A673 (cell line): ENCODE measurements around the gene XYLT1. TPM values are rescaled to one million over a fixed set of nuclear protein-coding genes. Genes with fewer than 3 reads are reported as not detected.

Source experiments
- BruUV-seq: library from RNA; stranded (reverse); fragments of 400-500 nt; replicated peaks from 2 replicates; lab custom pipeline; 2021; lab: Mats Ljungman, UMichigan
- CTCF ChIA-PET: fragments of 300-600 bp; sonication (Branson Sonifier 250); formaldehyde crosslinking; loops from one replicate; lab custom pipeline; 2022; ENCODE audit warnings: antibody characterized with exemption; lab: Charles Lee
- POLR2A ChIA-PET: fragments of 300-600 bp; sonication (Branson Sonifier 250); formaldehyde crosslinking; loops from one replicate; lab custom pipeline; 2022; ENCODE audit warnings: antibody characterized with exemption; ENCODE audit not compliant: low non-redundant PET; lab: Charles Lee
- DNase-seq: peaks from one replicate; pipeline ENCODE4 v3.0.0-alpha.2; 2015; ENCODE audit warnings: low spot score
- H3K27ac ChIP-seq: fragments of 200-600 bp; sonication (generic); 2 replicates; pipeline ENCODE4 v1.5.1; 2016; ENCODE audit warnings: mixed run types, low read depth, mild to moderate bottlenecking, mixed read lengths, antibody characterized with exemption, low read length; ENCODE audit not compliant: poor library complexity, severe bottlenecking
- H3K27me3 ChIP-seq: fragments of 200-600 bp; sonication (generic); replicated peaks from 2 replicates; pipeline ENCODE4 v1.6.1; 2017; ENCODE audit warnings: mixed run types, low read depth, mild to moderate bottlenecking, mixed read lengths, antibody characterized with exemption, low read length; ENCODE audit not compliant: insufficient read depth, poor library complexity
- H3K36me3 ChIP-seq: fragments of 200-600 bp; sonication (generic); 2 replicates; pipeline ENCODE4 v1.6.1; 2016; ENCODE audit warnings: mixed run types, mild to moderate bottlenecking, mixed read lengths, antibody characterized with exemption, low read length; ENCODE audit not compliant: insufficient read depth, poor library complexity, severe bottlenecking
- H3K4me1 ChIP-seq: fragments of 200-600 bp; sonication (generic); 2 replicates; pipeline ENCODE4 v1.6.1; 2017; ENCODE audit warnings: mixed run types, mild to moderate bottlenecking, mixed read lengths, antibody characterized with exemption, low read length; ENCODE audit not compliant: insufficient read depth, poor library complexity, severe bottlenecking
- H3K4me3 ChIP-seq: fragments of 200-600 bp; sonication (generic); 2 replicates; pipeline ENCODE4 v1.5.1; 2016; ENCODE audit warnings: low read depth, mixed run types, mild to moderate bottlenecking, mixed read lengths, low read length; ENCODE audit not compliant: poor library complexity, severe bottlenecking
- H3K9me3 ChIP-seq: fragments of 200-600 bp; sonication (generic); 2 replicates; pipeline ENCODE4 v1.6.1; 2016; ENCODE audit warnings: mixed run types, low read depth, mild to moderate bottlenecking, mixed read lengths, antibody characterized with exemption, low read length; ENCODE audit not compliant: poor library complexity, severe bottlenecking
- EZH2 ChIP-seq: fragments of 200-600 bp; sonication (generic); IDR thresholded peaks from 2 replicates; pipeline ENCODE4 v1.6.1; 2017; ENCODE audit warnings: borderline replicate concordance, low read depth, mild to moderate bottlenecking, mixed read lengths, antibody characterized with exemption, low read length; ENCODE audit not compliant: poor library complexity, severe bottlenecking
- intact Hi-C: fragments of 100-400 bp; cut with micrococcal nuclease; formaldehyde crosslinking; loops from one replicate; pipeline ENCODE4 v1.10.0; 2022; ENCODE audit not compliant: unreplicated experiment
- total RNA-seq: library from RNA; stranded (reverse); gene quantifications from 2 replicates; pipeline ENCODE4 v1.2.3, GENCODE V29; 2021
- TF ChIP-seq, protein P1 (sequence below): fragments of 300-800, 200-600 bp; sonication (generic); conservative IDR thresholded peaks from 2 replicates; pipeline ENCODE4 v1.5.1; 2017; ENCODE audit warnings: low read depth, mild to moderate bottlenecking, antibody characterized with exemption, low read length, moderate library complexity, mixed read lengths

XYLT1 gene
- total RNA-seq, 1 experiment from 2014 or later, result 0.64 TPM

DNA sequence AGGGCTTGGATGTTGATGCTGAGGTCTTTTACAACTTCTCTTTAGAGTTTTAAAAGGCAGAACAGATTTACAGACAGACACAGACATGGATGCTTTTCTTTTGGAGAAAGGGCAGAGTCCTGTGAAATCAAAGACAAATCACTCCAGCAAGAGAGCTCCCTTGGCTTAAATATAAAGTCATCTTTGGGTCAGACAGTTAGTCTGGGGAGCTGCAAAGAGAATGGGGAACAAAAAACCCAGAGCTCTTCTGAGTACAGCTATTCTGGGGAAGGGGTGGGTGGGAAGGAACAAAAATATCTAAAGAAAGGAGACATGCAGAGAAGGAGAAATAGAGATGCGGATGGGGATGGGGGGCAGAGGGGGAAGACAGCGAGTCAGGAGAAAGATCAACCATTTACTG, 266.6 kb downstream of the XYLT1 start:
- Histone ChIP-seq H3K36me3 (no peaks in the 10 kb centered on the region), H3K9me3 (no peaks in the 10 kb centered on the region), H3K4me3 (no peak overlapping the region), H3K4me1 (no peaks in the 10 kb centered on the region), H3K27me3 (no peaks in the 10 kb centered on the region), H3K27ac (no peak overlapping the region)
- BruUV-seq, result no TSS peak
- intact Hi-C loops, result no loop called here
- no peak for TF ChIP-seq EZH2
- TF ChIP-seq, protein P1, sequence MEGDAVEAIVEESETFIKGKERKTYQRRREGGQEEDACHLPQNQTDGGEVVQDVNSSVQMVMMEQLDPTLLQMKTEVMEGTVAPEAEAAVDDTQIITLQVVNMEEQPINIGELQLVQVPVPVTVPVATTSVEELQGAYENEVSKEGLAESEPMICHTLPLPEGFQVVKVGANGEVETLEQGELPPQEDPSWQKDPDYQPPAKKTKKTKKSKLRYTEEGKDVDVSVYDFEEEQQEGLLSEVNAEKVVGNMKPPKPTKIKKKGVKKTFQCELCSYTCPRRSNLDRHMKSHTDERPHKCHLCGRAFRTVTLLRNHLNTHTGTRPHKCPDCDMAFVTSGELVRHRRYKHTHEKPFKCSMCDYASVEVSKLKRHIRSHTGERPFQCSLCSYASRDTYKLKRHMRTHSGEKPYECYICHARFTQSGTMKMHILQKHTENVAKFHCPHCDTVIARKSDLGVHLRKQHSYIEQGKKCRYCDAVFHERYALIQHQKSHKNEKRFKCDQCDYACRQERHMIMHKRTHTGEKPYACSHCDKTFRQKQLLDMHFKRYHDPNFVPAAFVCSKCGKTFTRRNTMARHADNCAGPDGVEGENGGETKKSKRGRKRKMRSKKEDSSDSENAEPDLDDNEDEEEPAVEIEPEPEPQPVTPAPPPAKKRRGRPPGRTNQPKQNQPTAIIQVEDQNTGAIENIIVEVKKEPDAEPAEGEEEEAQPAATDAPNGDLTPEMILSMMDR, result no peak
- DNase-seq, result no peak
- ChIA-PET POLR2A (no interaction called here), CTCF (interaction anchor here (0.6 kb wide), 1 partner anchor 350 kb away, joined by 4 read pairs; no protein-coding TSS in a partner anchor)

DNA sequence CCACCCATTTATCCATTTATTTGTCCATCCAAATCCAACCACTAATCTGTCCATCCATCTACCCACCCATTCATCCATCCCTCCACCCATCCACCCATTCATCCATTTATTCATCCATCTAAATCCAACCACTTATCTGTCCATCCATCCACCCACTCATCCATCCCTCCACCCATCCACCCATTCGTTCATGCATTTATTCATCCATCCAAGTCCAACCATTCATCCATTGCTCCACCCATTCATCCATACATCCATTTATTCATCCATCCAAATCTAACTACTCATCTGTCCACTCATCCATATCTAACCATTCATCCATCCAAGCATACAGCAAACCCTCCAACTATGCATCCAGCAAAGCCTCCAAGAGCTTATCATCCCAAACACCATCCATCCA, 267.3 kb downstream of the XYLT1 start:
- CTCF ChIA-PET, result no interaction called here
- POLR2A ChIA-PET, result no interaction called here
- intact Hi-C loops, result no loop called here
- TF ChIP-seq, protein P1, result no peak
- TF ChIP-seq EZH2, result no peak
- no peaks in the 10 kb centered on the region for H3K4me1 ChIP-seq
- no peak for DNase-seq
- no peaks in the 10 kb centered on the region for H3K36me3 ChIP-seq
- H3K9me3 ChIP-seq, result no peaks in the 10 kb centered on the region
- H3K27me3 ChIP-seq, result no peaks in the 10 kb centered on the region
- H3K4me3 ChIP-seq, result no peak overlapping the region
- H3K27ac ChIP-seq, result no peak overlapping the region
- BruUV-seq, result no TSS peak

DNA sequence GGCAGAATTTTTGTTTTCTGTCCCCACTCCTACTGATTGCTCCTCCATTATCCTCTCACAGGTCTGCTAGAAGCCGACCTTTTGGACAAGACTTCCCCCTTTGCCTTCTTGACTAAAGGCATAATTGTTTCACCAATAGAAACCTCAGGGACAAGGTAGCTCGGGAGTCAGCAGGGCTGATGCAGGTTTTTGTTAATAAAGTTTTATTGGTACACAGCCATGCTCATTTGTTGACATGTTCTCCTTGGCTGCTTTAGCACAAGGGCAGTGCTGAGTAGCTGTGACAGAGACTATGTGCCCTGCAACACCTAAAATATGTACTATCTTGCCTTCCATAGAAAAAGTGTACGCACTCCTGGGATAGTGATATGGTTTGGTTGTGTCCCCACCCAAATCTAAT, 271.6 kb downstream of the XYLT1 start:
- ChIA-PET POLR2A (no interaction called here), CTCF (no interaction called here)
- no peaks in the 10 kb centered on the region for H3K9me3 ChIP-seq
- no peak overlapping the region for H3K4me3 ChIP-seq
- H3K27ac ChIP-seq, result no peak overlapping the region
- no peak for DNase-seq
- intact Hi-C loops, result no loop called here
- no TSS peak for BruUV-seq
- no peaks in the 10 kb centered on the region for H3K36me3 ChIP-seq
- no peaks in the 10 kb centered on the region for H3K27me3 ChIP-seq
- TF ChIP-seq, protein P1, result no peak
- TF ChIP-seq EZH2, result no peak
- no peaks in the 10 kb centered on the region for H3K4me1 ChIP-seq
